Subcutaneous abdominal adipose tissue (tissue), 5 donors: ENCODE data around the gene TVP23C.
"Not testable (repeated sequence)": the region's sequence is repeated elsewhere in the genome, so short reads cannot be mapped to it uniquely, and the experiment has no call there.

Experiments used
- H3K27ac ChIP-seq: one replicate; pipeline ENCODE4 v1.7.0; 2013; ENCODE audit warnings: low read depth, mild to moderate bottlenecking, inconsistent platforms, low read length, moderate library complexity
- H3K27me3 ChIP-seq, 5 donors: one replicate each; pipeline ENCODE4 v1.7.0; 2013; ENCODE audit warnings: low read length in 5 of 5, inconsistent platforms in 1 of 5; ENCODE audit not compliant: control insufficient read depth in 5 of 5, insufficient read depth in 4 of 5
- H3K36me3 ChIP-seq, 5 donors: one replicate each; pipeline ENCODE4 v1.7.0; 2013; ENCODE audit warnings: low read length in 5 of 5; ENCODE audit not compliant: control insufficient read depth in 5 of 5, insufficient read depth in 5 of 5
- H3K4me1 ChIP-seq, 5 donors: one replicate each; pipeline ENCODE4 v1.7.0; 2013; ENCODE audit warnings: low read length in 5 of 5, mild to moderate bottlenecking in 3 of 5, moderate library complexity in 1 of 5; ENCODE audit not compliant: control insufficient read depth in 5 of 5, insufficient read depth in 5 of 5
- H3K4me3 ChIP-seq, 5 donors: one replicate each; pipeline ENCODE4 v1.7.0; 2013; ENCODE audit warnings: low read length in 5 of 5, low read depth in 1 of 5
- H3K9ac ChIP-seq, 5 donors: one replicate each; pipeline ENCODE4 v1.7.0; 2013; ENCODE audit warnings: low read length in 5 of 5, mild to moderate bottlenecking in 4 of 5, moderate library complexity in 3 of 5
- H3K9me3 ChIP-seq, 5 donors: one replicate each; pipeline ENCODE4 v1.7.0; 2013; ENCODE audit warnings: low read length in 5 of 5; ENCODE audit not compliant: control insufficient read depth in 5 of 5
- donor health status: healthy.
- donor health status: healthy.
- donor health status: healthy.
- donor health status: healthy.
- donor health status: healthy.

The TVP23C gene

GRCh38 chr17:15509095-15509494 is 54.2 kb downstream of the TVP23C start:
- no peaks in the 10 kb centered on the region for H3K9me3 ChIP-seq

GRCh38 chr17:15508466-15508865 is 54.8 kb downstream of the TVP23C start:
- Histone ChIP-seq H3K27ac (no peak overlapping the region), H3K9ac (no peak overlapping the region), H3K27me3 (no peaks in the 10 kb centered on the region), H3K36me3 (no peaks in the 10 kb centered on the region), H3K4me1 (peaks cover 0 to 18% (median 8%) of the 10 kb centered on the region in 5 donors), H3K4me3 (no peak overlapping the region), H3K9me3 (no peaks in the 10 kb centered on the region)

More at GRCh38 chr17:15509095-15509494, 54.2 kb downstream of the TVP23C start:
- H3K4me3 ChIP-seq, result no peak overlapping the region
- H3K27me3 ChIP-seq, result no peaks in the 10 kb centered on the region
- no peak overlapping the region for H3K27ac ChIP-seq
- H3K36me3 ChIP-seq, result peaks cover 0 to 3% (median 0%) of the 10 kb centered on the region in 5 donors
- H3K4me1 ChIP-seq, result peaks cover 0 to 22% (median 9%) of the 10 kb centered on the region in 5 donors
- H3K9ac ChIP-seq, result no peak overlapping the region

GRCh38 chr17:15507896-15508295 is 55.4 kb downstream of the TVP23C start:
- no peak overlapping the region for H3K4me3 ChIP-seq

GRCh38 chr17:15507001-15507400 is 56.3 kb downstream of the TVP23C start:
- peaks cover 0 to 19% (median 13%) of the 10 kb centered on the region in 5 donors for H3K4me1 ChIP-seq
- no peaks in the 10 kb centered on the region for H3K27me3 ChIP-seq
- no peak overlapping the region for H3K27ac ChIP-seq
- no peak overlapping the region for H3K9ac ChIP-seq
- no peaks in the 10 kb centered on the region for H3K9me3 ChIP-seq
- no peak overlapping the region for H3K4me3 ChIP-seq
- H3K36me3 ChIP-seq, result no peaks in the 10 kb centered on the region

More at GRCh38 chr17:15507896-15508295, 55.4 kb downstream of the TVP23C start:
- Histone ChIP-seq H3K27ac (no peak overlapping the region), H3K9ac (no peak overlapping the region), H3K36me3 (no peaks in the 10 kb centered on the region), H3K4me1 (peaks cover 0 to 12% (median 11%) of the 10 kb centered on the region in 5 donors), H3K9me3 (no peaks in the 10 kb centered on the region), H3K27me3 (no peaks in the 10 kb centered on the region)

- not testable (repeated sequence) for H3K27ac ChIP-seq, H3K9ac ChIP-seq, H3K9me3 ChIP-seq, H3K4me3 ChIP-seq, H3K27me3 ChIP-seq, H3K36me3 ChIP-seq
- peaks cover 0 to 24% (median 16%) of the 10 kb centered on the region in 5 donors for H3K4me1 ChIP-seq
Observed at GRCh38 chr17:15505708-15506107, 57.6 kb downstream of the TVP23C start.

- Histone ChIP-seq H3K9me3 (no peaks in the 10 kb centered on the region), H3K36me3 (peaks cover 0 to 5% (median 0%) of the 10 kb centered on the region in 5 donors), H3K27ac (no peak overlapping the region), H3K4me1 (peaks cover 0 to 18% (median 13%) of the 10 kb centered on the region in 5 donors), H3K4me3 (no peak overlapping the region), H3K9ac (no peak overlapping the region), H3K27me3 (no peaks in the 10 kb centered on the region)
Observed at GRCh38 chr17:15503731-15504130, 59.6 kb downstream of the TVP23C start.

GRCh38 chr17:15502369-15503112 is 60.7 kb downstream of the TVP23C start:
- peak overlapping the region; percentile 87 for H3K27ac ChIP-seq
- H3K4me3 ChIP-seq, result peak overlapping the region; percentile 57 to 68 (median 61)

GRCh38 chr17:15501793-15502192 is 61.5 kb downstream of the TVP23C start:
- peak overlapping the region in 3 of 5 donors; percentile 71 to 79 (median 72) for H3K9ac ChIP-seq
- H3K4me3 ChIP-seq, result peak overlapping the region in 4 of 5 donors; percentile 49 to 67 (median 58)

More at GRCh38 chr17:15502369-15503112, 60.7 kb downstream of the TVP23C start:
- peak overlapping the region; percentile 30 to 79 (median 71) for H3K9ac ChIP-seq
- H3K27me3 ChIP-seq, result no peaks in the 10 kb centered on the region
- H3K9me3 ChIP-seq, result no peaks in the 10 kb centered on the region
- H3K4me1 ChIP-seq, result peaks cover 0 to 18% (median 13%) of the 10 kb centered on the region in 5 donors
- H3K36me3 ChIP-seq, result peaks cover 0 to 5% (median 0%) of the 10 kb centered on the region in 5 donors

GRCh38 chr17:15501282-15501681 is 62.0 kb downstream of the TVP23C start:
- no peaks in the 10 kb centered on the region for H3K27me3 ChIP-seq
- no peaks in the 10 kb centered on the region for H3K9me3 ChIP-seq
- peaks cover 0 to 18% (median 13%) of the 10 kb centered on the region in 5 donors for H3K4me1 ChIP-seq
- peaks cover 0 to 5% (median 0%) of the 10 kb centered on the region in 5 donors for H3K36me3 ChIP-seq
- no peak overlapping the region for H3K4me3 ChIP-seq
- H3K27ac ChIP-seq, result no peak overlapping the region
- H3K9ac ChIP-seq, result no peak overlapping the region

More at GRCh38 chr17:15501793-15502192, 61.5 kb downstream of the TVP23C start:
- Histone ChIP-seq H3K36me3 (peaks cover 0 to 5% (median 0%) of the 10 kb centered on the region in 5 donors), H3K4me1 (peaks cover 0 to 18% (median 13%) of the 10 kb centered on the region in 5 donors), H3K9me3 (no peaks in the 10 kb centered on the region), H3K27me3 (no peaks in the 10 kb centered on the region), H3K27ac (peak overlapping the region; percentile 87)

GRCh38 chr17:15498107-15498506 is 65.2 kb downstream of the TVP23C start:
- Histone ChIP-seq H3K4me3 (no peak overlapping the region), H3K27ac (no peak overlapping the region), H3K9me3 (no peaks in the 10 kb centered on the region), H3K9ac (no peak overlapping the region), H3K36me3 (peaks cover 0 to 5% (median 0%) of the 10 kb centered on the region in 5 donors), H3K27me3 (no peaks in the 10 kb centered on the region), H3K4me1 (peaks cover 0 to 16% (median 13%) of the 10 kb centered on the region in 5 donors)
